Measurements from ENCODE around the gene CREB3. TPM values are rescaled to one million over a fixed set of nuclear protein-coding genes. Genes with fewer than 3 reads are reported as not detected.

Gene CREB3
- total and polyA plus RNA-seq, 9 of the 15 experiments (the other 6 are each of a cell fraction or from before 2014, with no cell fraction given), result 5.7 to 18.3 (median 14.9) TPM

Small RNA genes lying within 50 kb of the gene (microRNA-seq; reads per million reads assigned to microRNA genes)
- not detected for gene MIR6852 (ENCODE audit: borderline microRNAs expressed)
- gene MIR6853 (ENCODE audit: borderline microRNAs expressed), result not detected

Small RNA genes lying within 50 kb of the gene (small RNA-seq; reads per million reads assigned to genes)
- not detected for gene MIR6853

Other genes starting within 250 kb of the CREB3 start
Only the 7 nearest of the 22 such genes appear.
- gene CA9, start 58.7 kb upstream of the CREB3 start, total RNA-seq (2014; rRNA removed), result 0.36 and 0.45 TPM in 2 replicates
- not detected in 2 replicates for gene CA9, start 58.7 kb upstream of the CREB3 start, total RNA-seq (2014; rRNA removed; fragmentation: Illumina TruSeq; extraction: Trizol)
- not detected in 2 replicates for gene CA9, start 58.7 kb upstream of the CREB3 start, total RNA-seq (2015; rRNA removed; fragmentation: Illumina TruSeq; extraction: Trizol)
- gene CA9, start 58.7 kb upstream of the CREB3 start, total RNA-seq (2021), result 0.63 and 0.73 TPM in 2 replicates
- 10.6 and 13.0 TPM in 2 replicates for gene CA9, start 58.7 kb upstream of the CREB3 start, polyA plus RNA-seq (2011; rRNA removed)
- 0.15 and 0.24 TPM in 2 replicates for gene CA9, start 58.7 kb upstream of the CREB3 start, polyA plus RNA-seq (2014; fragmentation: Illumina TruSeq; extraction: Trizol)
- not detected for gene CA9, start 58.7 kb upstream of the CREB3 start, polyA plus RNA-seq (2014; fragmentation: Nextera tagmentation; extraction: Ambion mirVana)
- gene CA9, start 58.7 kb upstream of the CREB3 start, polyA plus RNA-seq (2014; rRNA removed), result 0.60 TPM in 1 of 2 replicates, not detected in the other
- 4.5 TPM in 2 replicates for gene TPM2, start 42.7 kb upstream of the CREB3 start, total RNA-seq (2014; rRNA removed)
- 1.7 and 1.8 TPM in 2 replicates for gene TPM2, start 42.7 kb upstream of the CREB3 start, total RNA-seq (2014; rRNA removed; fragmentation: Illumina TruSeq; extraction: Trizol)
- gene TPM2, start 42.7 kb upstream of the CREB3 start, total RNA-seq (2015; rRNA removed; fragmentation: Illumina TruSeq; extraction: Trizol), result 2.9 and 3.3 TPM in 2 replicates
- gene TPM2, start 42.7 kb upstream of the CREB3 start, total RNA-seq (2021), result 6.9 and 9.1 TPM in 2 replicates
- gene TPM2, start 42.7 kb upstream of the CREB3 start, polyA plus RNA-seq (2011; rRNA removed), result 4.6 and 7.9 TPM in 2 replicates
- gene TPM2, start 42.7 kb upstream of the CREB3 start, polyA plus RNA-seq (2014; fragmentation: Illumina TruSeq; extraction: Trizol), result 4.9 and 5.2 TPM in 2 replicates
- under 1 TPM; 0.28 to 0.56 TPM for gene TPM2, start 42.7 kb upstream of the CREB3 start, polyA plus RNA-seq (2014; fragmentation: Nextera tagmentation; extraction: Ambion mirVana)
- 9.8 and 16.1 TPM in 2 replicates for gene TPM2, start 42.7 kb upstream of the CREB3 start, polyA plus RNA-seq (2014; rRNA removed)
- gene TLN1, start 471 bp upstream of the CREB3 start, total RNA-seq (2014; rRNA removed), result 94.3 and 121 TPM in 2 replicates
- 40.9 and 44.0 TPM in 2 replicates for gene TLN1, start 471 bp upstream of the CREB3 start, total RNA-seq (2014; rRNA removed; fragmentation: Illumina TruSeq; extraction: Trizol)
- gene TLN1, start 471 bp upstream of the CREB3 start, total RNA-seq (2015; rRNA removed; fragmentation: Illumina TruSeq; extraction: Trizol), result 49.4 and 50.7 TPM in 2 replicates
- gene TLN1, start 471 bp upstream of the CREB3 start, total RNA-seq (2021), result 201 and 240 TPM in 2 replicates
- 54.8 and 98.5 TPM in 2 replicates for gene TLN1, start 471 bp upstream of the CREB3 start, polyA plus RNA-seq (2011; rRNA removed)
- 75.1 and 98.7 TPM in 2 replicates for gene TLN1, start 471 bp upstream of the CREB3 start, polyA plus RNA-seq (2014; fragmentation: Illumina TruSeq; extraction: Trizol)
- 10 to 100 TPM in 1 of 2 experiments, 1 to 10 TPM in 1; 3.6 to 10.2 TPM for gene TLN1, start 471 bp upstream of the CREB3 start, polyA plus RNA-seq (2014; fragmentation: Nextera tagmentation; extraction: Ambion mirVana)
- gene TLN1, start 471 bp upstream of the CREB3 start, polyA plus RNA-seq (2014; rRNA removed), result 49.2 and 72.0 TPM in 2 replicates
- gene GBA2, start 16.6 kb downstream of the CREB3 start, total RNA-seq (2014; rRNA removed), result 28.5 and 32.6 TPM in 2 replicates
- gene GBA2, start 16.6 kb downstream of the CREB3 start, total RNA-seq (2014; rRNA removed; fragmentation: Illumina TruSeq; extraction: Trizol), result 27.2 and 29.3 TPM in 2 replicates
- gene GBA2, start 16.6 kb downstream of the CREB3 start, total RNA-seq (2015; rRNA removed; fragmentation: Illumina TruSeq; extraction: Trizol), result 32.1 and 32.7 TPM in 2 replicates
- 39.4 and 45.0 TPM in 2 replicates for gene GBA2, start 16.6 kb downstream of the CREB3 start, total RNA-seq (2021)
- gene GBA2, start 16.6 kb downstream of the CREB3 start, polyA plus RNA-seq (2011; rRNA removed), result 42.2 and 58.0 TPM in 2 replicates
- gene GBA2, start 16.6 kb downstream of the CREB3 start, polyA plus RNA-seq (2014; fragmentation: Illumina TruSeq; extraction: Trizol), result 38.4 and 40.3 TPM in 2 replicates
- 10 to 100 TPM; 14.1 to 24.3 TPM for gene GBA2, start 16.6 kb downstream of the CREB3 start, polyA plus RNA-seq (2014; fragmentation: Nextera tagmentation; extraction: Ambion mirVana)
- gene GBA2, start 16.6 kb downstream of the CREB3 start, polyA plus RNA-seq (2014; rRNA removed), result 60.4 and 63.2 TPM in 2 replicates
- gene RGP1, start 16.6 kb downstream of the CREB3 start, total RNA-seq (2014; rRNA removed), result 6.5 and 7.5 TPM in 2 replicates
- gene RGP1, start 16.6 kb downstream of the CREB3 start, total RNA-seq (2014; rRNA removed; fragmentation: Illumina TruSeq; extraction: Trizol), result 6.5 and 7.0 TPM in 2 replicates
- 6.5 and 6.7 TPM in 2 replicates for gene RGP1, start 16.6 kb downstream of the CREB3 start, total RNA-seq (2015; rRNA removed; fragmentation: Illumina TruSeq; extraction: Trizol)
- gene RGP1, start 16.6 kb downstream of the CREB3 start, total RNA-seq (2021), result 12.3 and 13.8 TPM in 2 replicates
- gene RGP1, start 16.6 kb downstream of the CREB3 start, polyA plus RNA-seq (2011; rRNA removed), result 10.1 and 11.0 TPM in 2 replicates
- 9.8 and 10.7 TPM in 2 replicates for gene RGP1, start 16.6 kb downstream of the CREB3 start, polyA plus RNA-seq (2014; fragmentation: Illumina TruSeq; extraction: Trizol)
- under 1 TPM; 0.42 to 0.95 TPM for gene RGP1, start 16.6 kb downstream of the CREB3 start, polyA plus RNA-seq (2014; fragmentation: Nextera tagmentation; extraction: Ambion mirVana)
- gene RGP1, start 16.6 kb downstream of the CREB3 start, polyA plus RNA-seq (2014; rRNA removed), result 6.9 and 7.9 TPM in 2 replicates
- gene MSMP, start 21.6 kb downstream of the CREB3 start, total RNA-seq (2014; rRNA removed), result not detected in 2 replicates
- not detected in 2 replicates for gene MSMP, start 21.6 kb downstream of the CREB3 start, total RNA-seq (2014; rRNA removed; fragmentation: Illumina TruSeq; extraction: Trizol)
- gene MSMP, start 21.6 kb downstream of the CREB3 start, total RNA-seq (2015; rRNA removed; fragmentation: Illumina TruSeq; extraction: Trizol), result not detected in 2 replicates
- gene MSMP, start 21.6 kb downstream of the CREB3 start, total RNA-seq (2021), result 0.60 and 0.87 TPM in 2 replicates
- not detected in 2 replicates for gene MSMP, start 21.6 kb downstream of the CREB3 start, polyA plus RNA-seq (2011; rRNA removed)
- gene MSMP, start 21.6 kb downstream of the CREB3 start, polyA plus RNA-seq (2014; fragmentation: Illumina TruSeq; extraction: Trizol), result not detected in 2 replicates
- gene MSMP, start 21.6 kb downstream of the CREB3 start, polyA plus RNA-seq (2014; fragmentation: Nextera tagmentation; extraction: Ambion mirVana), result not detected
- not detected in 2 replicates for gene MSMP, start 21.6 kb downstream of the CREB3 start, polyA plus RNA-seq (2014; rRNA removed)
- 2.8 and 4.9 TPM in 2 replicates for gene NPR2, start 58.9 kb downstream of the CREB3 start, total RNA-seq (2014; rRNA removed)
- 3.6 and 3.7 TPM in 2 replicates for gene NPR2, start 58.9 kb downstream of the CREB3 start, total RNA-seq (2014; rRNA removed; fragmentation: Illumina TruSeq; extraction: Trizol)
- 4.7 and 5.5 TPM in 2 replicates for gene NPR2, start 58.9 kb downstream of the CREB3 start, total RNA-seq (2015; rRNA removed; fragmentation: Illumina TruSeq; extraction: Trizol)
- gene NPR2, start 58.9 kb downstream of the CREB3 start, total RNA-seq (2021), result 6.0 and 6.9 TPM in 2 replicates
- 12.9 and 14.5 TPM in 2 replicates for gene NPR2, start 58.9 kb downstream of the CREB3 start, polyA plus RNA-seq (2011; rRNA removed)
- 6.2 and 7.3 TPM in 2 replicates for gene NPR2, start 58.9 kb downstream of the CREB3 start, polyA plus RNA-seq (2014; fragmentation: Illumina TruSeq; extraction: Trizol)
- 1 to 10 TPM; 2.4 to 6.4 TPM for gene NPR2, start 58.9 kb downstream of the CREB3 start, polyA plus RNA-seq (2014; fragmentation: Nextera tagmentation; extraction: Ambion mirVana)
- gene NPR2, start 58.9 kb downstream of the CREB3 start, polyA plus RNA-seq (2014; rRNA removed), result 5.5 and 10.5 TPM in 2 replicates